A673 (cell line): ENCODE results near the gene DENND2D. TPM values are rescaled to one million over a fixed set of nuclear protein-coding genes. Genes with fewer than 3 reads are reported as not detected.

Source experiments
- BruUV-seq: library from RNA; stranded (reverse); fragments of 400-500 nt; replicated peaks from 2 replicates; lab custom pipeline; 2021; lab: Mats Ljungman, UMichigan
- CTCF ChIA-PET: fragments of 300-600 bp; sonication (Branson Sonifier 250); formaldehyde crosslinking; loops from one replicate; lab custom pipeline; 2022; ENCODE audit warnings: antibody characterized with exemption; lab: Charles Lee
- POLR2A ChIA-PET: fragments of 300-600 bp; sonication (Branson Sonifier 250); formaldehyde crosslinking; loops from one replicate; lab custom pipeline; 2022; ENCODE audit warnings: antibody characterized with exemption; ENCODE audit not compliant: low non-redundant PET; lab: Charles Lee
- DNase-seq: peaks from one replicate; pipeline ENCODE4 v3.0.0-alpha.2; 2015; ENCODE audit warnings: low spot score
- H3K27ac ChIP-seq: fragments of 200-600 bp; sonication (generic); 2 replicates; pipeline ENCODE4 v1.5.1; 2016; ENCODE audit warnings: mixed run types, low read depth, mild to moderate bottlenecking, mixed read lengths, antibody characterized with exemption, low read length; ENCODE audit not compliant: poor library complexity, severe bottlenecking
- H3K27me3 ChIP-seq: fragments of 200-600 bp; sonication (generic); replicated peaks from 2 replicates; pipeline ENCODE4 v1.6.1; 2017; ENCODE audit warnings: mixed run types, low read depth, mild to moderate bottlenecking, mixed read lengths, antibody characterized with exemption, low read length; ENCODE audit not compliant: insufficient read depth, poor library complexity
- H3K36me3 ChIP-seq: fragments of 200-600 bp; sonication (generic); 2 replicates; pipeline ENCODE4 v1.6.1; 2016; ENCODE audit warnings: mixed run types, mild to moderate bottlenecking, mixed read lengths, antibody characterized with exemption, low read length; ENCODE audit not compliant: insufficient read depth, poor library complexity, severe bottlenecking
- H3K4me1 ChIP-seq: fragments of 200-600 bp; sonication (generic); 2 replicates; pipeline ENCODE4 v1.6.1; 2017; ENCODE audit warnings: mixed run types, mild to moderate bottlenecking, mixed read lengths, antibody characterized with exemption, low read length; ENCODE audit not compliant: insufficient read depth, poor library complexity, severe bottlenecking
- H3K4me3 ChIP-seq: fragments of 200-600 bp; sonication (generic); 2 replicates; pipeline ENCODE4 v1.5.1; 2016; ENCODE audit warnings: low read depth, mixed run types, mild to moderate bottlenecking, mixed read lengths, low read length; ENCODE audit not compliant: poor library complexity, severe bottlenecking
- H3K9me3 ChIP-seq: fragments of 200-600 bp; sonication (generic); 2 replicates; pipeline ENCODE4 v1.6.1; 2016; ENCODE audit warnings: mixed run types, low read depth, mild to moderate bottlenecking, mixed read lengths, antibody characterized with exemption, low read length; ENCODE audit not compliant: poor library complexity, severe bottlenecking
- CTCF ChIP-seq: fragments of 300-800, 200-600 bp; sonication (generic); conservative IDR thresholded peaks from 2 replicates; pipeline ENCODE4 v1.5.1; 2017; ENCODE audit warnings: low read depth, mild to moderate bottlenecking, antibody characterized with exemption, low read length, moderate library complexity, mixed read lengths
- EZH2 ChIP-seq: fragments of 200-600 bp; sonication (generic); IDR thresholded peaks from 2 replicates; pipeline ENCODE4 v1.6.1; 2017; ENCODE audit warnings: borderline replicate concordance, low read depth, mild to moderate bottlenecking, mixed read lengths, antibody characterized with exemption, low read length; ENCODE audit not compliant: poor library complexity, severe bottlenecking
- intact Hi-C: fragments of 100-400 bp; cut with micrococcal nuclease; formaldehyde crosslinking; loops from one replicate; pipeline ENCODE4 v1.10.0; 2022; ENCODE audit not compliant: unreplicated experiment
- total RNA-seq: library from RNA; stranded (reverse); gene quantifications from 2 replicates; pipeline ENCODE4 v1.2.3, GENCODE V29; 2021

The DENND2D gene
- total RNA-seq, 1 experiment from 2014 or later, result not detected

GRCh38 chr1:111242805-111243523 is 42.5 kb upstream of the DENND2D start:
- Histone ChIP-seq H3K27ac (no peak overlapping the region), H3K27me3 (peaks cover 3% of the 10 kb centered on the region), H3K36me3 (no peaks in the 10 kb centered on the region), H3K9me3 (no peaks in the 10 kb centered on the region), H3K4me3 (no peak overlapping the region), H3K4me1 (no peaks in the 10 kb centered on the region)
- ChIA-PET CTCF (no interaction called here), POLR2A (no interaction called here)
- BruUV-seq, result no TSS peak
- intact Hi-C loops, result no loop called here
- DNase-seq, result no peak
- no peak for TF ChIP-seq CTCF
- TF ChIP-seq EZH2, result no peak

GRCh38 chr1:111241797-111242196 is 41.4 kb upstream of the DENND2D start:
- POLR2A ChIA-PET, result no interaction called here
- DNase-seq, result no peak
- CTCF ChIA-PET, result interaction anchor here (2.1 kb wide), 1 partner anchor 19 kb away, joined by 8 read pairs; no protein-coding TSS in a partner anchor

GRCh38 chr1:111238056-111238795 is 37.8 kb upstream of the DENND2D start:
- Histone ChIP-seq H3K36me3 (no peaks in the 10 kb centered on the region), H3K27ac (no peak overlapping the region), H3K4me1 (no peaks in the 10 kb centered on the region), H3K9me3 (no peaks in the 10 kb centered on the region), H3K4me3 (no peak overlapping the region), H3K27me3 (peaks cover 33% of the 10 kb centered on the region)
- POLR2A ChIA-PET, result no interaction called here
- CTCF ChIA-PET, result no interaction called here
- TF ChIP-seq EZH2, result no peak
- DNase-seq, result no peak
- intact Hi-C loops, result no loop called here
- no TSS peak for BruUV-seq

More at GRCh38 chr1:111241797-111242196, 41.4 kb upstream of the DENND2D start:
- H3K4me1 ChIP-seq, result no peaks in the 10 kb centered on the region
- no peak overlapping the region for H3K4me3 ChIP-seq
- no TSS peak for BruUV-seq
- peaks cover 6% of the 10 kb centered on the region for H3K27me3 ChIP-seq
- no peak overlapping the region for H3K27ac ChIP-seq
- no peaks in the 10 kb centered on the region for H3K36me3 ChIP-seq
- intact Hi-C loops, result no loop called here
- TF ChIP-seq EZH2 (no peak), CTCF (no peak)
- H3K9me3 ChIP-seq, result no peaks in the 10 kb centered on the region
